H1 (cell line): Measurements from ENCODE around the gene MCEE.
"Not testable (repeated sequence)": the region's sequence is repeated elsewhere in the genome, so short reads cannot be mapped to it uniquely, and the experiment has no call there.

ENCODE experiments used
- BACH1 ChIP-seq: IDR thresholded peaks from 2 replicates; pipeline ENCODE4 v1.6.1; 2012; ENCODE audit warnings: low read length, improper control_type of control experiment
- HDAC2 ChIP-seq, 2 experiments: fragments of 300-600 bp in 1 of 2; sonication (generic) in 1 of 2; IDR thresholded peaks; 2 replicates each; pipeline ENCODE4 v1.6.1; 2011 to 2012; ENCODE audit warnings: low read depth in 2 of 2, low read length in 2 of 2, mild to moderate bottlenecking in 2 of 2, moderate library complexity in 2 of 2, borderline replicate concordance in 1 of 2, inconsistent platforms in 1 of 2
- TCF12 ChIP-seq: IDR thresholded peaks from 2 replicates; pipeline ENCODE4 v1.6.1; 2011; ENCODE audit warnings: low read depth, mild to moderate bottlenecking, low read length
- YY1 ChIP-seq: IDR thresholded peaks from 2 replicates; pipeline ENCODE4 v1.6.1; 2011; ENCODE audit warnings: low read depth, mild to moderate bottlenecking, low read length
- TF ChIP-seq, protein P1 (sequence below), 3 experiments: IDR thresholded peaks; 1 replicate in 2 of 3; 2 replicates in 1 of 3; pipeline versions ENCODE4 v1.5.1 to v1.6.1; 2011; ENCODE audit warnings: low read length in 3 of 3, mild to moderate bottlenecking in 3 of 3, inconsistent platforms in 2 of 3, low read depth in 1 of 3, moderate library complexity in 1 of 3; ENCODE audit not compliant: insufficient read depth in 1 of 3; ENCODE audit errors: control extremely low read depth in 1 of 3
- TF ChIP-seq, protein P2 (sequence below): IDR thresholded peaks from 2 replicates; pipeline ENCODE4 v1.6.1; 2012; ENCODE audit warnings: inconsistent platforms

DNA sequence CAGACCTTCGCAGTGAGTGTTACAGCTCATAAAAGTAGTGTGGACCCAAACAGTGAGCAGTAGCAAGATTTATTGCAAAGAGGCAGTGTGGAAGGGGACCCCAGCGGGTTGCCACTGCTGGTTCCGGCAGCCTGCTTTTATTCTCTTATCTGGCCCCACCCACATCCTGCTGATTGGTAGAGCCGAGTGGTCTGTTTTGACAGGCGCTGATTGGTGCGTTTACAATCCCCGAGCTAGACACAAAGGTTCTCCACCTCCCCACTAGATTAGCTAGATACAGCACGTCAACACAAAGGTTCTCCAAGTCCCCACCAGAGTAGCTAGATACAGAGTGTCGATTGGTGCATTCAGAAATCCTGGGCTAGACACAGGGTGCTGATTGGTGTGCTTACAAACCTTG lies 38.2 kb downstream of the MCEE start:
- not testable (repeated sequence) for TF ChIP-seq TCF12; BACH1; HDAC2 (IDR thresholded peaks at IDR 0.05; ENCODE audit: borderline replicate concordance in 1 of 2, low read depth in 2 of 2, low read length in 2 of 2); YY1
- TF ChIP-seq, protein P1, sequence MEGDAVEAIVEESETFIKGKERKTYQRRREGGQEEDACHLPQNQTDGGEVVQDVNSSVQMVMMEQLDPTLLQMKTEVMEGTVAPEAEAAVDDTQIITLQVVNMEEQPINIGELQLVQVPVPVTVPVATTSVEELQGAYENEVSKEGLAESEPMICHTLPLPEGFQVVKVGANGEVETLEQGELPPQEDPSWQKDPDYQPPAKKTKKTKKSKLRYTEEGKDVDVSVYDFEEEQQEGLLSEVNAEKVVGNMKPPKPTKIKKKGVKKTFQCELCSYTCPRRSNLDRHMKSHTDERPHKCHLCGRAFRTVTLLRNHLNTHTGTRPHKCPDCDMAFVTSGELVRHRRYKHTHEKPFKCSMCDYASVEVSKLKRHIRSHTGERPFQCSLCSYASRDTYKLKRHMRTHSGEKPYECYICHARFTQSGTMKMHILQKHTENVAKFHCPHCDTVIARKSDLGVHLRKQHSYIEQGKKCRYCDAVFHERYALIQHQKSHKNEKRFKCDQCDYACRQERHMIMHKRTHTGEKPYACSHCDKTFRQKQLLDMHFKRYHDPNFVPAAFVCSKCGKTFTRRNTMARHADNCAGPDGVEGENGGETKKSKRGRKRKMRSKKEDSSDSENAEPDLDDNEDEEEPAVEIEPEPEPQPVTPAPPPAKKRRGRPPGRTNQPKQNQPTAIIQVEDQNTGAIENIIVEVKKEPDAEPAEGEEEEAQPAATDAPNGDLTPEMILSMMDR (IDR thresholded peaks at IDR 0.05; ENCODE audit: control extremely low read depth in 1 of 3, insufficient read depth in 1 of 3, low read depth in 1 of 3, low read length in 3 of 3): not testable (repeated sequence)
- TF ChIP-seq, protein P2, sequence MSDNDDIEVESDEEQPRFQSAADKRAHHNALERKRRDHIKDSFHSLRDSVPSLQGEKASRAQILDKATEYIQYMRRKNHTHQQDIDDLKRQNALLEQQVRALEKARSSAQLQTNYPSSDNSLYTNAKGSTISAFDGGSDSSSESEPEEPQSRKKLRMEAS: not testable (repeated sequence)
